Ascending aorta (tissue), 2 donors: ENCODE data around the gene STIM1. TPM values are rescaled to one million over a fixed set of nuclear protein-coding genes. Genes with fewer than 3 reads are reported as not detected.

Experiments used
- DNase-seq, 2 donors: peaks; one replicate each; pipeline ENCODE4 v3.0.0-alpha.2; 2019; ENCODE audit warnings: low spot score in 2 of 2
- H3K27ac ChIP-seq, 2 donors: fragments of 200-600 bp; sonication (generic); one replicate each; pipeline ENCODE4 v1.5.1; 2016 to 2017; ENCODE audit warnings: mild to moderate bottlenecking in 1 of 2
- H3K27me3 ChIP-seq: fragments of 200-600 bp; sonication (generic); one replicate; pipeline ENCODE4 v1.5.1; 2017
- H3K36me3 ChIP-seq, 2 donors: fragments of 200-600 bp; sonication (generic); one replicate each; pipeline ENCODE4 v1.5.1; 2016
- H3K4me1 ChIP-seq, 2 donors: fragments of 200-600 bp; sonication (generic); one replicate each; pipeline ENCODE4 v1.5.1; 2016 to 2017; ENCODE audit warnings: mild to moderate bottlenecking in 1 of 2
- H3K4me3 ChIP-seq, 2 donors: fragments of 200-600 bp; sonication (generic); one replicate each; pipeline ENCODE4 v1.5.1; 2016 to 2017; ENCODE audit warnings: mild to moderate bottlenecking in 1 of 2
- H3K9me3 ChIP-seq, 2 donors: fragments of 200-600 bp; sonication (generic); one replicate each; pipeline ENCODE4 v1.5.1; 2016
- CTCF ChIP-seq, 3 experiments: fragments of 200-600 bp in 2 of 3; fragments of 450-650 bp in 1 of 3; sonication (generic) in 2 of 3; IDR thresholded peaks; one replicate each; pipeline ENCODE4 v1.5.1; 2016 to 2019; ENCODE audit warnings: antibody characterized with exemption in 3 of 3, mild to moderate bottlenecking in 1 of 3, moderate library complexity in 1 of 3
- intact Hi-C: fragments of 100-400 bp; cut with DNase I; formaldehyde crosslinking; loops from one replicate; pipeline ENCODE4 v1.15.1; 2023
- total RNA-seq: library from RNA; depleted of rRNA; stranded (reverse); fragments of >200 nt; gene quantifications from one replicate; pipeline ENCODE4 v1.1.0, GENCODE V29; 2016

STIM1 gene
- total RNA-seq, 1 donor from 2014 or later, result 48.1 TPM

DNA sequence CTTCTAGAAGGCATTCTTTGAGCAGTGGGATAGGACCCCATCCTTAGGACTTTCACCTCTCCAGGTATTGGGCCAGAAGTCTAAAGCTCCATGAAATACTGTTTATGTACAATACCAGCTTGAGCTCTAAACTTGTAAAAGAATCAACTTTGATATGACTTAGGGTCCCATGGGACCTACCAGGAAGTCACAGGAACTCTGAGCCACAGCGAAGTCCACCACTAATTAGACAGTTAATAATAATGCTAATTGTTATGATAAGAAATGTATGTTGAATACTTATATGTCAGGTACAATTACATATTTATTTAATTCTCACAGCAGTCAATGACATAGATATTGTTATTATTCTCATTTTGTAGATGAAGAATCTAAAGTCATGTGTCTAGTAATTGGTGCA is 35.3 kb downstream of the STIM1 start:
- no peaks in the 10 kb centered on the region for H3K9me3 ChIP-seq
- H3K36me3 ChIP-seq, result no peaks in the 10 kb centered on the region
- H3K4me3 ChIP-seq, result no peak overlapping the region
- intact Hi-C loops, result no loop called here
- no peaks in the 10 kb centered on the region for H3K27me3 ChIP-seq
- H3K27ac ChIP-seq, result no peak overlapping the region
- no peak for DNase-seq
- H3K4me1 ChIP-seq, result peaks cover 0 to 16% of the 10 kb centered on the region in 2 donors
- no peak for TF ChIP-seq CTCF (IDR thresholded peaks at IDR 0.05)

- Histone ChIP-seq H3K36me3 (no peaks in the 10 kb centered on the region), H3K4me1 (peaks cover 0 to 16% of the 10 kb centered on the region in 2 donors), H3K27me3 (no peaks in the 10 kb centered on the region), H3K9me3 (no peaks in the 10 kb centered on the region), H3K27ac (no peak overlapping the region), H3K4me3 (no peak overlapping the region)
- DNase-seq, result no peak
- intact Hi-C loops, result no loop called here
- TF ChIP-seq CTCF (IDR thresholded peaks at IDR 0.05), result no peak
Observed at GRCh38 chr11:3891751-3892150, 36.3 kb downstream of the STIM1 start.

GRCh38 chr11:3892156-3892555 is 36.7 kb downstream of the STIM1 start:
- H3K4me1 ChIP-seq, result peaks cover 0 to 16% of the 10 kb centered on the region in 2 donors
- intact Hi-C loops, result no loop called here
- H3K27me3 ChIP-seq, result no peaks in the 10 kb centered on the region
- H3K27ac ChIP-seq, result peak overlapping the region in 1 of 2 donors; percentile 21
- H3K9me3 ChIP-seq, result no peaks in the 10 kb centered on the region
- H3K36me3 ChIP-seq, result no peaks in the 10 kb centered on the region
- H3K4me3 ChIP-seq, result no peak overlapping the region
- TF ChIP-seq CTCF (IDR thresholded peaks at IDR 0.05), result no peak
- DNase-seq, result no peak

- peak overlapping the region in 1 of 2 donors; percentile 72 for H3K27ac ChIP-seq
- intact Hi-C loops, result no loop called here
Observed at GRCh38 chr11:3893311-3893710, 37.8 kb downstream of the STIM1 start.

GRCh38 chr11:3894128-3894731 is 38.8 kb downstream of the STIM1 start:
- intact Hi-C loops, result no loop called here
- DNase-seq, result no peak

More at GRCh38 chr11:3893311-3893710, 37.8 kb downstream of the STIM1 start:
- Histone ChIP-seq H3K4me3 (no peak overlapping the region), H3K9me3 (no peaks in the 10 kb centered on the region), H3K36me3 (no peaks in the 10 kb centered on the region), H3K27me3 (no peaks in the 10 kb centered on the region), H3K4me1 (peaks cover 0 to 16% of the 10 kb centered on the region in 2 donors)
- no peak for TF ChIP-seq CTCF (IDR thresholded peaks at IDR 0.05)
- DNase-seq, result no peak

More at GRCh38 chr11:3894128-3894731, 38.8 kb downstream of the STIM1 start:
- TF ChIP-seq CTCF (IDR thresholded peaks at IDR 0.05), result no peak
- no peaks in the 10 kb centered on the region for H3K9me3 ChIP-seq
- peak overlapping the region; percentile 62 to 72 for H3K27ac ChIP-seq
- H3K4me1 ChIP-seq, result peaks cover 0 to 16% of the 10 kb centered on the region in 2 donors
- no peak overlapping the region for H3K4me3 ChIP-seq
- H3K27me3 ChIP-seq, result no peaks in the 10 kb centered on the region
- no peaks in the 10 kb centered on the region for H3K36me3 ChIP-seq
